Natural killer cell (primary cell): ENCODE measurements around the gene C19orf85. TPM values are rescaled to one million over a fixed set of nuclear protein-coding genes. Genes with fewer than 3 reads are reported as not detected.

ENCODE experiments used
- ATAC-seq, 3 donors: fragments of 150-1000 bp in 2 of 3; fragments of 200-7000 bp in 1 of 3; cut with Tn5 transposase; 1 replicate in 1 of 3; 2 replicates in 2 of 3; pipeline ENCODE4 v1.10.0; 2021; ENCODE audit warnings: mild to moderate bottlenecking in 2 of 3, moderate library complexity in 2 of 3
- DNase-seq, 2 donors: peaks; one replicate each; pipeline versions ENCODE4 v3.0.0 to v3.0.0-alpha.2; 2013 to 2021; ENCODE audit warnings: mixed read lengths in 1 of 2
- H3K27ac ChIP-seq: one replicate; pipeline ENCODE4 v1.5.1; 2013; ENCODE audit warnings: mild to moderate bottlenecking, low read length
- H3K27me3 ChIP-seq: one replicate; pipeline ENCODE4 v1.6.1; 2013; ENCODE audit warnings: low read length; ENCODE audit not compliant: control insufficient read depth, insufficient read depth
- H3K36me3 ChIP-seq: one replicate; pipeline ENCODE4 v1.6.1; 2013; ENCODE audit warnings: low read length; ENCODE audit not compliant: control insufficient read depth, insufficient read depth
- H3K4me1 ChIP-seq: one replicate; pipeline ENCODE4 v1.6.1; 2013; ENCODE audit warnings: low read length; ENCODE audit not compliant: control insufficient read depth, insufficient read depth
- H3K4me3 ChIP-seq: one replicate; pipeline ENCODE4 v1.5.1; 2013; ENCODE audit warnings: low read length
- H3K9me3 ChIP-seq: one replicate; pipeline ENCODE4 v1.6.1; 2013; ENCODE audit warnings: low read length; ENCODE audit not compliant: control insufficient read depth, insufficient read depth
- H3K27ac Mint-ChIP-seq, 2 donors: one replicate each; pipeline ENCODE4 v1.8.0; 2022; ENCODE audit warnings: mild to moderate bottlenecking in 2 of 2, mixed read lengths in 2 of 2, moderate library complexity in 1 of 2
- H3K27me3 Mint-ChIP-seq, 2 donors: one replicate each; pipeline ENCODE4 v1.8.0; 2022; ENCODE audit warnings: low read depth in 2 of 2, mixed read lengths in 2 of 2
- H3K36me3 Mint-ChIP-seq: one replicate; pipeline ENCODE4 v1.8.0; 2022; ENCODE audit warnings: mixed read lengths
- H3K4me1 Mint-ChIP-seq, 2 donors: one replicate each; pipeline ENCODE4 v1.8.0; 2022; ENCODE audit warnings: mixed read lengths in 2 of 2
- H3K4me3 Mint-ChIP-seq: one replicate; pipeline ENCODE4 v1.8.0; 2022; ENCODE audit warnings: mild to moderate bottlenecking, moderate library complexity, mixed read lengths
- H3K9me3 Mint-ChIP-seq, 2 donors: one replicate each; pipeline ENCODE4 v1.8.0; 2022; ENCODE audit warnings: mixed read lengths in 2 of 2
- WGBS: methylation state at CpG from one replicate; pipeline ENCODE4 v1.1.7; 2013; ENCODE audit warnings: missing lambda C conversion rate; ENCODE audit not compliant: insufficient coverage; 5-methylcytosine and 5-hydroxymethylcytosine counted together
- intact Hi-C: fragments of 100-400 bp; cut with micrococcal nuclease; formaldehyde crosslinking; loops from one replicate; pipeline ENCODE4 v1.14.2; 2022
- total RNA-seq, 4 donors: library from RNA; stranded (reverse); fragments of 120-200 nt in 1 of 4; gene quantifications; one replicate each; pipeline versions ENCODE4 v1.2.3 to v1.2.4, GENCODE V29; 2013 to 2022
- TF ChIP-seq, protein P1 (sequence below): fragments of 200-600 bp; IDR thresholded peaks from one replicate; pipeline ENCODE4 v1.8.0; 2022; ENCODE audit warnings: antibody characterized with exemption

Gene C19orf85
- total RNA-seq, 3 donors from 2014 or later (not counting 1 experiment from before 2014, with no cell fraction given) = not detected

DNA sequence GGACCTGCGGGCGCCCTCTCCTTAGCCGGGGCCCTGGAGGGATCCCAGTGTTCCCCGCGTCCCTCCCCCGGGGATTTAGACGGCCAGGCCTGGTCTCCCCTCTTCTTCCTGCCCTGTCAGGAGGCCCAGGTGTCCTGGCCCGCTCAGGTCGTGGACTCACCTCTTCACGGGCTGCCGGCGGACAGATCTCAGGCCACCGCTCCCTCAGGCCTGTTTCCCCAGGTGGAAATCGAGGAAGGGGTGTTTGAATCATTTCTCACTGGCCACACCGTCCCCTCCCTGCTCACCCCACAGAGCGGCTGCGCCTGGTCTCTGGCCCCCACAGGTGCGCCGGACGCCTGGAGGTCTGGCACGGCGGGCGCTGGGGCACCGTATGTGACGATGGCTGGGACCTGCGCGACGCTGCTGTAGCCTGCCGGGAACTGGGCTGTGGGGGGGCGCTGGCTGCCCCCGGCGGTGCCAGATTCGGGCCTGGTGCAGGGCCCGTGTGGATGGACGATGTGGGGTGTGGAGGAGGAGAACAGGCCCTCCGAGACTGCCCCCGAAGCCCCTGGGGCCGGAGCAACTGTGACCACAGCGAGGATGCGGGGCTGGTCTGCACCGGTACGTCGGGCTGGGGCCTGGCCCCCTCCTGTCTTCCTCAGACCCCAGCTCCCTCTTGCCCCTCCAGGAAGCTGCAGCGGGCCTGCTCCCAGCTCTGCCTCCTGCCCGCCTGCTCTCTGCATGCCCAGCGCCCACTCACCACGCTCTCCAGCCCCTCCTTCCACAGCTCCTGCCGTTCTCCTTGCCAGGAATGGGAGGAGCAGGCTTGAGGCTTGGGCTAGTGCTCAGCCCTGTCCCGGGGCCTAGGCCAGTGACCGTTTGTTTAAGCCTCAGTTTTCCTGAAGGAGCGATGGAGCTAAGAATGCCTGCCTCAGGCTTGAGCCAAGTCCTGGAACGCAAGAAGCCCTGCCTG lies 26.2 kb upstream of the C19orf85 start:
- H3K27ac Mint-ChIP-seq = no peak overlapping the region
- intact Hi-C loops = no loop called here
- H3K27me3 Mint-ChIP-seq = peaks cover 0 to 8% of the 10 kb centered on the region in 2 donors
- H3K4me1 Mint-ChIP-seq = peaks cover 0 to 6% of the 10 kb centered on the region in 2 donors
- H3K4me1 ChIP-seq = no peaks in the 10 kb centered on the region
- H3K4me3 Mint-ChIP-seq = peak overlapping the region; percentile 21
- no peaks in the 10 kb centered on the region for H3K36me3 Mint-ChIP-seq
- no peaks in the 10 kb centered on the region for H3K27me3 ChIP-seq
- H3K27ac ChIP-seq = no peak overlapping the region
- TF ChIP-seq, protein P1, sequence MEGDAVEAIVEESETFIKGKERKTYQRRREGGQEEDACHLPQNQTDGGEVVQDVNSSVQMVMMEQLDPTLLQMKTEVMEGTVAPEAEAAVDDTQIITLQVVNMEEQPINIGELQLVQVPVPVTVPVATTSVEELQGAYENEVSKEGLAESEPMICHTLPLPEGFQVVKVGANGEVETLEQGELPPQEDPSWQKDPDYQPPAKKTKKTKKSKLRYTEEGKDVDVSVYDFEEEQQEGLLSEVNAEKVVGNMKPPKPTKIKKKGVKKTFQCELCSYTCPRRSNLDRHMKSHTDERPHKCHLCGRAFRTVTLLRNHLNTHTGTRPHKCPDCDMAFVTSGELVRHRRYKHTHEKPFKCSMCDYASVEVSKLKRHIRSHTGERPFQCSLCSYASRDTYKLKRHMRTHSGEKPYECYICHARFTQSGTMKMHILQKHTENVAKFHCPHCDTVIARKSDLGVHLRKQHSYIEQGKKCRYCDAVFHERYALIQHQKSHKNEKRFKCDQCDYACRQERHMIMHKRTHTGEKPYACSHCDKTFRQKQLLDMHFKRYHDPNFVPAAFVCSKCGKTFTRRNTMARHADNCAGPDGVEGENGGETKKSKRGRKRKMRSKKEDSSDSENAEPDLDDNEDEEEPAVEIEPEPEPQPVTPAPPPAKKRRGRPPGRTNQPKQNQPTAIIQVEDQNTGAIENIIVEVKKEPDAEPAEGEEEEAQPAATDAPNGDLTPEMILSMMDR = no peak
- H3K9me3 Mint-ChIP-seq = no peaks in the 10 kb centered on the region
- H3K36me3 ChIP-seq = no peaks in the 10 kb centered on the region
- 81% methylated on average over 52 of the region's 52 CpGs for WGBS
- DNase-seq (no peak), ATAC-seq (no peak)
- no peaks in the 10 kb centered on the region for H3K9me3 ChIP-seq
- H3K4me3 ChIP-seq = no peak overlapping the region

DNA sequence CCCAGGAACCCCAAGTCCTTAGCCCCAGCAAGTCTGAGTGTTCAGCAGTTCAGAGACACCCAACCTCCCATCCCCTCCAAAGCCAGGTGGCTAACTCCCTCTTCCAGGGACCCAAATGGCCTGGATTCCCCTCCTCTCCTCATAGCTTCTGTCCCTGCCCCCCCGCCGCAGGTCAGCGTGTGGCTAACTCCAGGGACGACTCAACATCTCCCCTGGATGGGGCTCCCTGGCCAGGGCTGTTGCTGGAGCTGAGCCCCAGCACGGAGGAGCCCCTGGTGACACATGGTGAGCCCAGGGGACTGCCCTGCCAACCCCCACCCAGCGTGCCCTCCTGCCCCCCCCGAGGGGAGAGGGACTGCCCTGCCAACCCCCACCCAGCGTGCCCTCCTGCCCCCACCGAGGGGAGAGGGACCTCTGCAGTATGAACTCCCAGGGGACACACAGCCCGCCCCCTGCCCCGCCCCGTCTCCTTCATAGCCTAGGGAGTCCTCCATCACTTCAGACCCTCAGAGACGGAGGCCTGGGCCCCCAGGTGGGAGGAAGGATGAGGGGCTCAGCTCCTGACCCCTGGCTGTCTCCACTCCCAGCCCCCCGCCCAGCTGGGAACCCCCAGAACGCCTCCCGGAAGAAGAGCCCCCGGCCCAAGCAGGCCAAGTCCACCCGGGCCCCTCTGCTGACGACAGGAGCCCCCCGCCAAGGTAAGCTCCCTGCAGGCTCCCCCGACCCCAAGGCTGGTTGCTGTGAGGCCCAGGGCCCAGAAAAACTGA lies 25.3 kb upstream of the C19orf85 start:
- 66% methylated on average over 18 of the region's 21 CpGs for WGBS
- peaks cover 7% of the 10 kb centered on the region for H3K4me1 ChIP-seq
- no peak overlapping the region for H3K4me3 Mint-ChIP-seq

DNA sequence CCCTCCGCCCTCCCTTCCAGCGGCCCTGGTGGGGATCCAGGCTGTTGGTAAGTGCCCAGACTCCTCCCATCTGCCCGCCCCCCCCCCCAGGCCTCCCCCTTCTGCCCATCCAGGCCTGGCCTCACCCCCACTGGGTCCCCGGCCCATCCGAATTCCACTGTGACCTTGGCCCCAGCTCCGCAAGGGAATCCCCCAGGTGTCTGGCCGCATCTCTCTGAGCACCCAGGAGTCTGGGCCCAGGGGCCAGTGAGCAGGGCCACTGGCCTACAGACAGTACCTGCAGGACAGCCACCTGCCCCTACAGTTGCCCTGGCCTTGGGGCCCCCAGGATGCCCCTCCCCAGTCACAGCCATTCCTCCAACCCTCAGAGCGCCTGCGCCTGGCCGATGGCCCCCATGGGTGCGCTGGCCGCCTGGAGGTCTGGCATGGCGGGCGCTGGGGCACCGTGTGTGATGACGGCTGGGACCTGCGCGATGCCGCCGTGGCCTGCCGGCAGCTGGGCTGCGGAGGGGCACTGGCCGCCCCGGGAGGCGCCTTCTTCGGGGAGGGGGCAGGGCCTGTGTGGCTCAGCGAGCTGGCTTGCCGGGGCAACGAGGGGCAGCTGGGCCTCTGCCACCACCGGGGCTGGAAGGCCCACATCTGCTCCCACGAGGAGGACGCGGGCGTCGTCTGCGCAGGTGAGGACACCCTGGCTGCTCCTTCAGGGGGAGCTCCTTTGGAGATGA lies 24.6 kb upstream of the C19orf85 start:
- intact Hi-C loops = no loop called here
- DNase-seq = no peak
- 71% methylated on average over 35 of the region's 36 CpGs for WGBS
- H3K27me3 ChIP-seq = no peaks in the 10 kb centered on the region
- no peak overlapping the region for H3K27ac ChIP-seq
- no peak overlapping the region for H3K27ac Mint-ChIP-seq
- H3K4me1 ChIP-seq = peaks cover 15% of the 10 kb centered on the region
- H3K4me3 ChIP-seq = no peak overlapping the region
- no peaks in the 10 kb centered on the region for H3K9me3 Mint-ChIP-seq
- H3K27me3 Mint-ChIP-seq = peaks cover 0 to 8% of the 10 kb centered on the region in 2 donors
- H3K4me3 Mint-ChIP-seq = no peak overlapping the region
- H3K9me3 ChIP-seq = no peaks in the 10 kb centered on the region
- no peak for ATAC-seq
- H3K36me3 Mint-ChIP-seq = no peaks in the 10 kb centered on the region
- H3K36me3 ChIP-seq = no peaks in the 10 kb centered on the region
- peaks cover 0 to 7% of the 10 kb centered on the region in 2 donors for H3K4me1 Mint-ChIP-seq
- TF ChIP-seq, protein P1 = no peak

More for the DNA sequence above, 25.3 kb upstream of the C19orf85 start:
- Mint-ChIP-seq H3K9me3 (no peaks in the 10 kb centered on the region), H3K27ac (no peak overlapping the region), H3K36me3 (no peaks in the 10 kb centered on the region), H3K27me3 (peaks cover 0 to 8% of the 10 kb centered on the region in 2 donors), H3K4me1 (peaks cover 0 to 7% of the 10 kb centered on the region in 2 donors)
- Histone ChIP-seq H3K27ac (no peak overlapping the region), H3K9me3 (no peaks in the 10 kb centered on the region), H3K4me3 (no peak overlapping the region), H3K36me3 (no peaks in the 10 kb centered on the region), H3K27me3 (no peaks in the 10 kb centered on the region)
- DNase-seq (no peak), ATAC-seq (no peak)
- TF ChIP-seq, protein P1 = no peak
- intact Hi-C loops = no loop called here
